Measurements from ENCODE around the gene SLC25A13.

SLC25A13 gene

DNA sequence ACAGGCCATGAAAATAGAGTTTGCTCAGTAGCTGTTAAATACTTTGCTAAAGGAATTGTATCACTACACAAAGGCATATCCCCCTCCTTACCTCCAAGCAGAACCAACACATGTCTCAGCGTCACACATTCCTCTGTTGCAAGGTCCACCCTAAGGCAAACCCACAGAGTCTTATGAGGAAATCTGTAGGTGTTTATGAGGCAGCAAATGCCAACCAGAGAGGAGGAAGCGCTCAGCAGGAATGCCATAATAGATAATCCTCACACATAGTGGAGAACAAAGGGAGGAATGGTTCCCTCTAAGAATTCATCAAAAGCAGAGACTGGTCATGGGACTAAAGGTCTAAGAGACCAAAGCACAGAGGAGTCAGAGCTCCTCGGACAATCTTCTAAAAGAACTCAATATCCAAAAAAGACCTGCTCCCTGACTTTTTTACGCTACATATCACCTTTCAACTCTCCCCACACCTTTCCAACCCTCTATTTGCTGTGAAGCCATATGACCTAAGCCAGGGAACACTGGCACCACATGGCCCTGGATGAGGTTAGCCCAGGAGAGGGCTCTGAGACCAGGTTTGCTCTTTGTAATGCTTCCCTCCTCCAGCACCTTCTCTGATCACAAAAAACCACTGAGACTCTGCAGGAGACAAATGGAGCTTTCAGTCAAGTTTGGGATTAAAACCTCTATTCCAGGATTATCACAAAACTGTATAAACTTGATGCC, 7.3 kb downstream of the SLC25A13 start:
- peaks cover 7% of the 10 kb centered on the region; the same call in 1 of the 2 replicates for H3K4me1 ChIP-seq (ENCODE audit: insufficient read depth, low read length)

DNA sequence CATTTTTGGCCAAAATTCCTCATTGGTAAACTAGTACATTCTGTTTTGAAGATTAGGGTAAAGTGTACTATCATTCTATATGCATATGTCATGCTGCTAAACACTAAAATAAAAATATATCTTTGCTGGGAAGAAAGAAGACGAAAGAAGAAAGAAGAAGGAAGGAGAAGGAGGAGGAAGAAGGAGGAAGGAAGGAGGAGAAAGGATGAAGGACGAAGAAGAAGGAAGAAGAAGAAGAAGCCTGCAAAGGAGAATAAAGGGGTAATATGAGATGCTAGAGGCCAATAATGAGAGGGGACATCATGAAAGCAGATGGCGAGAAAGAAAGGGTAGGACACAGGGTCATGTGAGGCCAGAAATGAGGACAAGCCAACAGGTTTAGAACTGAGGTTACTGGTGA, 8.0 kb downstream of the SLC25A13 start:
- Histone ChIP-seq H3K4me1 (ENCODE audit: insufficient read depth, low read length) (peaks cover 12% of the 10 kb centered on the region; the same call in 1 of the 2 replicates), H3K36me3 (ENCODE audit: insufficient read depth, low read length) (no peaks in the 10 kb centered on the region), H3K9me3 (ENCODE audit: control insufficient read depth, insufficient read depth, low read length) (no peaks in the 10 kb centered on the region), H3K9ac (ENCODE audit: low read depth, low read length) (no peak overlapping the region)

More for the DNA sequence above, 7.3 kb downstream of the SLC25A13 start:
- H3K9ac ChIP-seq (ENCODE audit: low read depth, low read length): no peak overlapping the region
- H3K36me3 ChIP-seq (ENCODE audit: insufficient read depth, low read length): no peaks in the 10 kb centered on the region
- H3K9me3 ChIP-seq (ENCODE audit: control insufficient read depth, insufficient read depth, low read length): no peaks in the 10 kb centered on the region

- peaks cover 22% of the 10 kb centered on the region for H3K4me1 ChIP-seq (ENCODE audit: insufficient read depth, low read length)
- H3K9ac ChIP-seq (ENCODE audit: low read depth, low read length): no peak overlapping the region
- no peaks in the 10 kb centered on the region for H3K9me3 ChIP-seq (ENCODE audit: control insufficient read depth, insufficient read depth, low read length)
- H3K36me3 ChIP-seq (ENCODE audit: insufficient read depth, low read length): no peaks in the 10 kb centered on the region
Measured at GRCh38 chr7:96312502-96312901, 9.4 kb downstream of the SLC25A13 start.

DNA sequence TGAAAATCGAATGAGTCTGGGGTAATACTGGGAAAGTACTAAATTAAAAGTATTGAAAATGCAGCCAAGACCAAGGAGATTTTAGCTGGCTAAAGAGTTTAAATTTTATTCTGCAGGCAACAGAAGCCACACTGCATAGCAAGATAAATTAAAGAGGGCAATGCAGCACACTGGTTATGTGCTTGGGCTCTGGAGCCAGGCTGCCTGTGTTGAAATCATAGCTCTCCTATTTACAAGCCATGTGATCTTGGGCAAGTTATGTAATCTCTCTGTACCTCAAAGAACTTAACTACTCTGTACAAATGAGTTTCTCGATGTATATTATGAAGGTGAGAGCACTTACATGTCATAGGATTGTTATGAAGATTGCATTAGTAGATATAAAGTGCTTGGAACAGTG, 9.9 kb downstream of the SLC25A13 start:
- Histone ChIP-seq H3K4me1 (ENCODE audit: insufficient read depth, low read length) (peaks cover 22% of the 10 kb centered on the region), H3K9ac (ENCODE audit: low read depth, low read length) (no peak overlapping the region), H3K9me3 (ENCODE audit: control insufficient read depth, insufficient read depth, low read length) (no peaks in the 10 kb centered on the region), H3K36me3 (ENCODE audit: insufficient read depth, low read length) (no peaks in the 10 kb centered on the region)

DNA sequence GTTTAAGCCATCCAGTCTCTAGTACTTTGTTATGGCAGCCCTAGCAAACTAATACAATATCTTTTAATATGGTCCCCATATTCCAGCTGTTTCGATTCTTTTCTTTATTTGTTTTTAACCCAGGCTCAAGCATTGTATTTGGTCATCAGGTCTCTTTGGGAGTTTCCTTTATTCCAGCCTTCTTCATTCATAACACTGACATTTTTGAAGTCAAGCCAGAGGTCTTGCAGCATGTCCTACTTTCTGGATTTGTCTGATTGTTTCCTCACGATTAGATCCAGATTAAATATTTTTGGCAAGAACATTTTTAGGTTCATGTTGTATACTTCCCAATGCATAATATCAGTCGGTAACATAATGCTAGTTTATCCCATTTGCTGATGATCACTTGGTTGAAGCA, 11.8 kb downstream of the SLC25A13 start:
- Histone ChIP-seq H3K9me3 (ENCODE audit: control insufficient read depth, insufficient read depth, low read length) (no peaks in the 10 kb centered on the region), H3K4me1 (ENCODE audit: insufficient read depth, low read length) (peaks cover 25% of the 10 kb centered on the region), H3K36me3 (ENCODE audit: insufficient read depth, low read length) (no peaks in the 10 kb centered on the region)

GRCh38 chr7:96308950-96309263, 13.0 kb downstream of the SLC25A13 start:
- Histone ChIP-seq H3K9me3 (ENCODE audit: control insufficient read depth, insufficient read depth, low read length) (no peaks in the 10 kb centered on the region), H3K9ac (ENCODE audit: low read depth, low read length) (no peak overlapping the region), H3K36me3 (ENCODE audit: insufficient read depth, low read length) (no peaks in the 10 kb centered on the region), H3K4me1 (ENCODE audit: insufficient read depth, low read length) (peaks cover 19% of the 10 kb centered on the region)

More for the DNA sequence above, 11.8 kb downstream of the SLC25A13 start:
- no peak overlapping the region for H3K9ac ChIP-seq (ENCODE audit: low read depth, low read length)

- Histone ChIP-seq H3K9me3 (ENCODE audit: control insufficient read depth, insufficient read depth, low read length) (no peaks in the 10 kb centered on the region), H3K4me1 (ENCODE audit: insufficient read depth, low read length) (peaks cover 19% of the 10 kb centered on the region), H3K36me3 (ENCODE audit: insufficient read depth, low read length) (no peaks in the 10 kb centered on the region), H3K9ac (ENCODE audit: low read depth, low read length) (no peak overlapping the region)
Measured at GRCh38 chr7:96308253-96308949, 13.5 kb downstream of the SLC25A13 start.

- no peaks in the 10 kb centered on the region for H3K9me3 ChIP-seq (ENCODE audit: control insufficient read depth, insufficient read depth, low read length)
- no peaks in the 10 kb centered on the region for H3K36me3 ChIP-seq (ENCODE audit: insufficient read depth, low read length)
- H3K4me1 ChIP-seq (ENCODE audit: insufficient read depth, low read length): peaks cover 19% of the 10 kb centered on the region
- H3K9ac ChIP-seq (ENCODE audit: low read depth, low read length): no peak overlapping the region
Measured at GRCh38 chr7:96306385-96307125, 15.3 kb downstream of the SLC25A13 start.

GRCh38 chr7:96305915-96306314, 16.0 kb downstream of the SLC25A13 start:
- H3K9ac ChIP-seq (ENCODE audit: low read depth, low read length): no peak overlapping the region
- no peaks in the 10 kb centered on the region for H3K9me3 ChIP-seq (ENCODE audit: control insufficient read depth, insufficient read depth, low read length)
- peaks cover 19% of the 10 kb centered on the region for H3K4me1 ChIP-seq (ENCODE audit: insufficient read depth, low read length)
- no peaks in the 10 kb centered on the region for H3K36me3 ChIP-seq (ENCODE audit: insufficient read depth, low read length)

DNA sequence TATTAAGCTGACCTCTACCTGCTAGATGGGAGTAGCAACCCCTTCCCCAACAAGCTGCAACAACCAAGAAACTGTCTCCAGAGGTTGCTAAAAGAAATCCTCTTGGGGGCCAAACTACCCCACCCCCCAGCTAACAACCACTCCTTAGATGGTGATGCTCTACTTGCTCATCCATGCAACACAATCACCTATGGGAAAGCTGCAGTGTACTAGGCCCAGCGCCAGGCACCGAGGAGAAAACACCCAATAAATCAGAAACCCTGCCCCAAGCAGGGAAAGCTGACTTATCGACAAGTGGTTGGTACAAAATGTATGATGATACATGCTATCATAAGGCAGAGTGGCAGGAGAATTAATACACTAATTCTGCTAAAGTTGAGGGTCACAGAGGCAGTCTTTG, 17.3 kb downstream of the SLC25A13 start:
- Histone ChIP-seq H3K4me1 (ENCODE audit: insufficient read depth, low read length) (peaks cover 19% of the 10 kb centered on the region), H3K9me3 (ENCODE audit: control insufficient read depth, insufficient read depth, low read length) (no peaks in the 10 kb centered on the region), H3K36me3 (ENCODE audit: insufficient read depth, low read length) (no peaks in the 10 kb centered on the region), H3K9ac (ENCODE audit: low read depth, low read length) (no peak overlapping the region)

- Histone ChIP-seq H3K9ac (ENCODE audit: low read depth, low read length) (no peak overlapping the region), H3K9me3 (ENCODE audit: control insufficient read depth, insufficient read depth, low read length) (no peaks in the 10 kb centered on the region), H3K36me3 (ENCODE audit: insufficient read depth, low read length) (no peaks in the 10 kb centered on the region), H3K4me1 (ENCODE audit: insufficient read depth, low read length) (peaks cover 13% of the 10 kb centered on the region)
Measured at GRCh38 chr7:96303686-96304443, 18.0 kb downstream of the SLC25A13 start.

GRCh38 chr7:96303105-96303685, 18.7 kb downstream of the SLC25A13 start:
- Histone ChIP-seq H3K36me3 (ENCODE audit: insufficient read depth, low read length) (no peaks in the 10 kb centered on the region), H3K9ac (ENCODE audit: low read depth, low read length) (no peak overlapping the region), H3K9me3 (ENCODE audit: control insufficient read depth, insufficient read depth, low read length) (no peaks in the 10 kb centered on the region), H3K4me1 (ENCODE audit: insufficient read depth, low read length) (peaks cover 7% of the 10 kb centered on the region; the same call in 1 of the 2 replicates)

GRCh38 chr7:96300986-96301385, 20.9 kb downstream of the SLC25A13 start:
- no peaks in the 10 kb centered on the region for H3K4me1 ChIP-seq (ENCODE audit: insufficient read depth, low read length)
- no peak overlapping the region for H3K9ac ChIP-seq (ENCODE audit: low read depth, low read length)
- no peaks in the 10 kb centered on the region for H3K9me3 ChIP-seq (ENCODE audit: control insufficient read depth, insufficient read depth, low read length)
- H3K36me3 ChIP-seq (ENCODE audit: insufficient read depth, low read length): no peaks in the 10 kb centered on the region

- Histone ChIP-seq H3K9ac (ENCODE audit: low read depth, low read length) (no peak overlapping the region), H3K4me1 (ENCODE audit: insufficient read depth, low read length) (no peaks in the 10 kb centered on the region)
Measured at GRCh38 chr7:96300502-96300901, 21.4 kb downstream of the SLC25A13 start.

More at GRCh38 chr7:96300502-96300901, 21.4 kb downstream of the SLC25A13 start:
- Histone ChIP-seq H3K36me3 (ENCODE audit: insufficient read depth, low read length) (no peaks in the 10 kb centered on the region), H3K9me3 (ENCODE audit: control insufficient read depth, insufficient read depth, low read length) (no peaks in the 10 kb centered on the region)

Measured in ES-I3 (cell line).